GM12878 (cell line): ENCODE data around the gene TMEM132D. TPM values are rescaled to one million over a fixed set of nuclear protein-coding genes. Genes with fewer than 3 reads are reported as not detected.

ENCODE experiments used
- ATAC-seq: fragments of 200-7000 bp; cut with Tn5 transposase; 3 replicates; pipeline ENCODE4 v1.9.1; 2020; ENCODE audit warnings: mild to moderate bottlenecking, moderate library complexity
- BruUV-seq: library from RNA; stranded (reverse); fragments of 400-500 nt; replicated peaks from 2 replicates; lab custom pipeline; 2021; lab: Mats Ljungman, UMichigan
- CTCF ChIA-PET: fragments of 300-600 bp; sonication (Branson Sonifier 250); formaldehyde crosslinking; extraction: SDS; loops from one replicate; lab custom pipeline; 2021; ENCODE audit warnings: inconsistent platforms; lab: Yijun Ruan, JAX
- POLR2A ChIA-PET: fragments of 350-600 bp; formaldehyde crosslinking; extraction: SDS; loops from one replicate; lab custom pipeline; 2021; ENCODE audit warnings: inconsistent platforms; lab: Charles Lee
- RAD21 ChIA-PET: fragments of 300-600 bp; sonication (Branson Sonifier 250); formaldehyde crosslinking; loops from one replicate; lab custom pipeline; 2023; ENCODE audit warnings: antibody characterized with exemption; ENCODE audit not compliant: unreplicated experiment; lab: Charles Lee
- SMC1A ChIA-PET: fragments of 300-600 bp; sonication (Branson Sonifier 250); formaldehyde crosslinking; loops from one replicate; lab custom pipeline; 2023; ENCODE audit not compliant: unreplicated experiment, uncharacterized antibody; lab: Charles Lee
- DNase-seq: peaks from one replicate; pipeline ENCODE4 v3.0.0-alpha.2; 2011; ENCODE audit warnings: low read depth, low spot score
- FAIRE-seq: peaks from 3 replicates; lab custom pipeline; 2011; peaks lifted over from hg19 to GRCh38; lab: Jason Lieb, UNC
- H2AFZ ChIP-seq: 2 replicates; pipeline ENCODE4 v1.6.0; 2011; ENCODE audit warnings: low read depth, low read length, control low read depth; ENCODE audit not compliant: control insufficient read depth
- H3K27ac ChIP-seq: 2 replicates; pipeline ENCODE4 v1.5.1; 2011; ENCODE audit warnings: control low read depth; ENCODE audit not compliant: control insufficient read depth, insufficient read depth
- H3K27me3 ChIP-seq, 2 experiments: replicated peaks in 1 of 2; 2 replicates each; pipeline versions ENCODE4 v1.6.0 to v1.6.1; 2011; ENCODE audit warnings: low read length in 1 of 2; ENCODE audit not compliant: control insufficient read depth in 2 of 2, insufficient read depth in 2 of 2
- H3K36me3 ChIP-seq, 2 experiments: 2 replicates each; pipeline ENCODE4 v1.5.1; 2011; ENCODE audit warnings: low read length in 1 of 2; ENCODE audit not compliant: control insufficient read depth in 2 of 2, insufficient read depth in 2 of 2
- H3K4me1 ChIP-seq: 2 replicates; pipeline ENCODE4 v1.6.1; 2011; ENCODE audit warnings: mild to moderate bottlenecking, low read length, moderate library complexity, mixed read lengths; ENCODE audit not compliant: control insufficient read depth, insufficient read depth
- H3K4me2 ChIP-seq: 2 replicates; pipeline ENCODE4 v1.6.0; 2011; ENCODE audit warnings: control low read depth; ENCODE audit not compliant: control insufficient read depth, insufficient read depth
- H3K4me3 ChIP-seq: fragments of 200-600 bp; sonication (generic); 2 replicates; pipeline ENCODE4 v1.5.1; 2016
- H3K79me2 ChIP-seq: 2 replicates; pipeline ENCODE4 v1.6.0; 2011; ENCODE audit warnings: low read length; ENCODE audit not compliant: control insufficient read depth, insufficient read depth
- H3K9ac ChIP-seq: 2 replicates; pipeline ENCODE4 v1.8.0; 2011; ENCODE audit warnings: low read length, control low read depth, mixed read lengths; ENCODE audit not compliant: control insufficient read depth, insufficient read depth
- H3K9me3 ChIP-seq: replicated peaks from 3 replicates; pipeline ENCODE4 v1.5.1; 2011; ENCODE audit warnings: mild to moderate bottlenecking, low read length; ENCODE audit not compliant: control insufficient read depth, insufficient read depth
- H4K20me1 ChIP-seq: 2 replicates; pipeline ENCODE4 v1.6.0; 2011; ENCODE audit not compliant: control insufficient read depth, insufficient read depth
- EED ChIP-seq: sonication (generic); IDR thresholded peaks from 2 replicates; pipeline ENCODE4 v1.6.1; 2016; ENCODE audit warnings: antibody characterized with exemption, low read depth
- ELK1 ChIP-seq: IDR thresholded peaks from 2 replicates; pipeline ENCODE4 v1.6.1; 2012; ENCODE audit warnings: low read depth, low read length, improper control_type of control experiment
- GATAD2B ChIP-seq: fragments of 450-650 bp; conservative IDR thresholded peaks from 2 replicates; pipeline ENCODE4 v1.6.1; 2017; ENCODE audit warnings: low read depth, mild to moderate bottlenecking, moderate library complexity
- IRF3 ChIP-seq: fragments of 450-650 bp; IDR thresholded peaks from 2 replicates; pipeline ENCODE4 v1.6.1; 2014; ENCODE audit warnings: mild to moderate bottlenecking
- KDM1A ChIP-seq: fragments of 200-600 bp; sonication (generic); IDR thresholded peaks from 2 replicates; pipeline ENCODE4 v1.6.1; 2016; ENCODE audit warnings: borderline replicate concordance
- LARP7 ChIP-seq: fragments of 450-650 bp; IDR thresholded peaks from 2 replicates; pipeline ENCODE4 v1.6.1; 2017; ENCODE audit warnings: mild to moderate bottlenecking
- RAD51 ChIP-seq: fragments of 450-650 bp; IDR thresholded peaks from 2 replicates; pipeline ENCODE4 v1.6.1; 2016; ENCODE audit warnings: moderate library complexity, mild to moderate bottlenecking, inconsistent platforms
- RB1 ChIP-seq: fragments of 450-650 bp; formaldehyde crosslinking; IDR thresholded peaks from 2 replicates; pipeline ENCODE4 v1.6.1; 2017; ENCODE audit warnings: mild to moderate bottlenecking, borderline replicate concordance
- RELA ChIP-seq: fragments of 450-650 bp; IDR thresholded peaks from 2 replicates; pipeline ENCODE4 v1.8.0; 2014; ENCODE audit warnings: borderline replicate concordance; ENCODE audit not compliant: partially characterized antibody
- SREBF1 ChIP-seq: IDR thresholded peaks from 2 replicates; pipeline ENCODE4 v1.6.1; 2012; ENCODE audit warnings: mild to moderate bottlenecking, low read length
- STAT1 ChIP-seq: fragments of 450-650 bp; conservative IDR thresholded peaks from 2 replicates; pipeline ENCODE4 v1.6.1; 2014; ENCODE audit warnings: antibody characterized with exemption, mild to moderate bottlenecking
- STAT3 ChIP-seq: IDR thresholded peaks from 2 replicates; pipeline ENCODE4 v1.6.1; 2011; ENCODE audit warnings: low read depth, low read length, improper control_type of control experiment
- TCF12 ChIP-seq: IDR thresholded peaks from 2 replicates; pipeline ENCODE4 v1.6.1; 2011; ENCODE audit warnings: low read depth, mild to moderate bottlenecking, low read length
- TCF7 ChIP-seq: IDR thresholded peaks from 2 replicates; pipeline ENCODE4 v1.6.1; 2014; ENCODE audit warnings: antibody characterized with exemption, borderline replicate concordance
- USF2 ChIP-seq: IDR thresholded peaks from 2 replicates; pipeline ENCODE4 v1.6.1; 2011; ENCODE audit warnings: low read depth, low read length, improper control_type of control experiment, borderline replicate concordance
- ZBTB4 ChIP-seq: fragments of 450-650 bp; formaldehyde crosslinking; IDR thresholded peaks from 2 replicates; pipeline ENCODE4 v1.4.0; 2022; ENCODE audit warnings: mild to moderate bottlenecking, moderate library complexity
- ZSCAN29 ChIP-seq: fragments of 450-650 bp; IDR thresholded peaks from 2 replicates; pipeline ENCODE4 v1.6.1; 2017; ENCODE audit warnings: mild to moderate bottlenecking, moderate library complexity
- WGBS: methylation state at CpG from one replicate; pipeline ENCODE4 v1.1.6; 2016; ENCODE audit warnings: low lambda C conversion rate; ENCODE audit not compliant: insufficient replicate concordance, insufficient coverage; ENCODE audit errors: missing lambda C conversion rate; 5-methylcytosine and 5-hydroxymethylcytosine counted together
- in situ Hi-C: fragments of 300-500 bp; cut with MboI; formaldehyde crosslinking; loops from 9 replicates; pipeline ENCODE4 v1.14.3; 2018; ENCODE audit warnings: mixed read lengths
- intact Hi-C: fragments of 100-400 bp; cut with micrococcal nuclease; formaldehyde crosslinking; loops from one replicate; pipeline ENCODE4 v1.14.2; 2022; ENCODE audit not compliant: unreplicated experiment
- polyA plus RNA-seq, 11 experiments: library from polyadenylated mRNA; depleted of rRNA in 4 of 11; unstranded in 6 of 11; stranded (reverse) in 5 of 11; fragments of >200 nt; fragmentation: Nextera tagmentation in 4 of 11; fragmentation: Illumina TruSeq in 1 of 11; extraction: Ambion mirVana in 4 of 11; extraction: Trizol in 1 of 11; gene quantifications; 1 replicate in 1 of 11; 2 replicates in 10 of 11; pipeline versions ENCODE4 v1.2.1 to v1.2.3, GENCODE V29; 2011 to 2016; ENCODE audit warnings: inconsistent platforms in 2 of 11, missing spikeins in 2 of 11, low read depth in 1 of 11
- total RNA-seq, 4 experiments: library from RNA; depleted of rRNA in 3 of 4; stranded (reverse); fragments of >200 nt in 3 of 4; fragmentation: Illumina TruSeq in 1 of 4; extraction: Trizol in 1 of 4; gene quantifications; 2 replicates each; pipeline versions ENCODE4 v1.2.1 to v1.2.3, GENCODE V29; 2013 to 2021

The TMEM132D gene
- total and polyA plus RNA-seq, 10 of the 15 experiments (the other 5 are each of a cell fraction or from before 2014, with no cell fraction given), result under 0.01 to 0.12 (median 0.02) TPM; not detected in 3

GRCh38 chr12:129706716-129707115 lies 197.1 kb downstream of the TMEM132D start (continued):
- TF ChIP-seq ELK1 (no peak), TCF7 (no peak), TCF12 (no peak), EED (no peak), GATAD2B (no peak), LARP7 (no peak)

- no peak for DNase-seq
- RAD21 ChIA-PET, result no interaction called here
- no peak overlapping the region for H3K9ac ChIP-seq
- no peak overlapping the region for H3K4me2 ChIP-seq
- CTCF ChIA-PET, result no interaction called here
- 33% methylated on average over 11 of the region's 11 CpGs for WGBS
- SMC1A ChIA-PET, result no interaction called here
- intact Hi-C loops, result no loop called here
- BruUV-seq, result no TSS peak
- no peak for ATAC-seq
- no peaks in the 10 kb centered on the region for H3K4me1 ChIP-seq
- H3K36me3 ChIP-seq, result no peaks in the 10 kb centered on the region
- no peak overlapping the region for H3K27ac ChIP-seq
- no peaks in the 10 kb centered on the region for H3K79me2 ChIP-seq
- no peaks in the 10 kb centered on the region for H3K27me3 ChIP-seq
- no peaks in the 10 kb centered on the region; the same call in 2 of the 3 replicates for H3K9me3 ChIP-seq
- no peak overlapping the region for H3K4me3 ChIP-seq
- POLR2A ChIA-PET, result no interaction called here
- FAIRE-seq, result no peak
- H4K20me1 ChIP-seq, result no peaks in the 10 kb centered on the region
- in situ Hi-C loops, result no loop called here
- H2AFZ ChIP-seq, result no peak overlapping the region
- no peak for TF ChIP-seq STAT3
- TF ChIP-seq STAT1, result no peak
- no peak for TF ChIP-seq USF2
- TF ChIP-seq ZBTB4 (CRISPR knock-in tag), result no peak
- TF ChIP-seq RELA, result no peak
- TF ChIP-seq IRF3, result no peak
- TF ChIP-seq RB1, result no peak
- TF ChIP-seq KDM1A, result no peak
- no peak for TF ChIP-seq ZSCAN29
- TF ChIP-seq SREBF1, result no peak
- TF ChIP-seq RAD51, result no peak
- no peak for TF ChIP-seq TCF7
Measured at GRCh38 chr12:129704232-129704830, 199.5 kb downstream of the TMEM132D start.
